HG03558 (cell line): ENCODE measurements around the gene POLR1A.

ENCODE experiments used
- ATAC-seq: cut with Tn5 transposase; IDR thresholded peaks from one replicate; pipeline ENCODE4 v1.9.1; 2021; ENCODE audit warnings: moderate number of reproducible peaks; ENCODE audit not compliant: unreplicated experiment; ENCODE audit errors: extremely low read depth

The POLR1A gene

DNA sequence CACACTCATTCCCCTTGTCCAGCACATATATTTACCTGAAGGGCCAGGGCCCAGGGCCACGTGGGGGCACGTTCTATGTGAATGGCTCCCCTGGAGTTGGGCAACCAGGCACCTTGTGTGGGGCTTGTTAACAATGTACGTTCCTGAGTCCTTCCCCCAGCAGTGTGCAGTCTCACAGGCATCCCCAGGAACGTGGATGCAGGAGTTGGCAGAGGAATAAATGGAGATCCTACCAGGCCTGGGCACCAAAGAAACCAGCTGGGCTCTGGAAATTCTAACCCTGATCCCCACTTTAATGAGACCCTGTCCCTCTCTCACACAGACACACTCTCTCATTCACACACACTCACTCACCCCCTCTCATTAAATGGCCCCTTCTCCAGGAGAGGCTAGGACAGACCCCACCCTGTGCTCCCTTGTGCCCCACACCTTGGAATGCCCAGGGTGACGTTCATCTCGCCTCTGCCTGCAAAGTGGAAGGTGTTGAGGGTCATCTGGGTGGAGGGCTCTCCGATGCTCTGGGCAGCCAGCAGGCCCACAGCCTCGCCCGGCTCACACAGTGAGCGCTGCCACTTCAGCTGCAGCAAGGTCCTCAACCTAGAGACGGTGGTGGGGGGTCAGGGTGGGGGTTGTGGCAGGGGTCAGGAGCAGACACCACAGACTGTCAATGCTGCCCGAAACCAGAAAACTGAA lies 65.6 kb downstream of the POLR1A start:
- no peak for ATAC-seq

DNA sequence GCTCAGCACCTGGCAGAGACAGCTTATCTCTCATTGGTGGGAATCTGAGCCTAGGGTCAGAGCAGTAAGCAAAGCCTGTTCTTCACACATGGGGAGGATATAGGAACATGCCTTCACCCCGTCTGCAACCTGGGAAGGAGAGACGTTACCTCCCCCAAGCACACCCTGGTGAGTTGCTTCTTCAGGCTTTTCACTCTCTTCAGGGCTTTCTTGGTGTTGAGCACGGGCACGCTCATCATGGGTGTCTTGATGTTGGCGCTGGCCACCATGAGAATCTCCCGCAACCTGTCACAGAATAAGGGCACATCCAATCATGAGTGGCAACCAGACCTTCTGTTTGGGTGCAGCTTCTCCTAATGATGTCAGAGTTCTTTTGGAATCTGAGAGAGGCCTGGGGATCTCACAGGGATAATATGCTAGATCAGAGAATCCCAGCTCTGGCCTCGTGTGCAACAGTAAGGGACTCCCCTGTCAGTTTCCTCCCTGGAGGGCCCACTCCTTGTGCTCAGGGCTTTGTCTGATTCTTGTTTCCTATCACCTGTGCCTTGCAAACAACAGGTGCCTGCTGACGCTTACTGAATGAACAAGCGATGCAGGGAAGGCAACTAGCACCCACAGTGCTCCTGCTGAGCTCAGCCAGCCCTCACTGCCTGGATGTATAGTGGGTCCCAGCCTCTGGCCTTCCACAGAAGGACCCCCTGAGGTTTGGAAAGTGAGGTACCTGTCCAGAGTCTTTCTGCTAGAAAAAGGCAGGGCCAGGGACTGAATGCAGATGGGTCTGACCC lies 66.3 kb downstream of the POLR1A start:
- ATAC-seq: no peak

DNA sequence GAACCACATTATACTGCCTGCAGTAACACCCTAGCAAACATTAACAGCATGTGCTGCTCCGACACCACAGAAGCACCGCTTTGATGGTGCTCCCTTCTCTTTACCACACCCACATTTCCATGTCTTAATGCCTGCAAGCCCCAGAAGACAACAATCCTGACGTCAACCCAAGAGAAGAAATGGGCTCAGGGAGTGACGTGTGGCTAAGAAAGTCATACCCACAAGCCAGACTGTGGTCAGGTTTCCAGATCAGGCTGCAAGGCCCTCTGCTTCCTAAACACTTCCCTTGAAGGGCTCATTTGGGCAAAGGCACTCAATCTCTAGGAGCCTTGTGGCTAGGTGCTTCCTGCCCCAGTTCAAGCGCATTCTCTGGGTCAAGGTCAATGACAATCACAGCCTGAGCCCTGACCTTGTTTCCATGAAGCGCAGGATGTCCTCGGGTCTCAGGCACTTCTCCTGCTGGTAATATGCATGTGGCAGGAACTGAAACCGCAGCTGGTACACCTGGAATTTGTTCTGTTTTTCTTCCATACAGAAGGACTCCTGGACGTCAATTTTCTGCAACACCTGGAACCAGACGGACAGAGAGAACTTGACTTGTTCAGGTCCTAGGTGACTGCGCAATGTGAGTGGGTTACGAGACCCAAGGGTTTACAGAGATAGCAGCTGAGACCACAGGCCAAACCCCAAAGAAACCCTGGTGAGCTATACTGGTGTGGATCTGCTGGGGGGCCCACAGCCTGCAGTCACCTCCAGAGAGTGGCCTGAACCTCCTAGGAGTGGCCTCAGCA lies 67.2 kb downstream of the POLR1A start:
- no peak for ATAC-seq

DNA sequence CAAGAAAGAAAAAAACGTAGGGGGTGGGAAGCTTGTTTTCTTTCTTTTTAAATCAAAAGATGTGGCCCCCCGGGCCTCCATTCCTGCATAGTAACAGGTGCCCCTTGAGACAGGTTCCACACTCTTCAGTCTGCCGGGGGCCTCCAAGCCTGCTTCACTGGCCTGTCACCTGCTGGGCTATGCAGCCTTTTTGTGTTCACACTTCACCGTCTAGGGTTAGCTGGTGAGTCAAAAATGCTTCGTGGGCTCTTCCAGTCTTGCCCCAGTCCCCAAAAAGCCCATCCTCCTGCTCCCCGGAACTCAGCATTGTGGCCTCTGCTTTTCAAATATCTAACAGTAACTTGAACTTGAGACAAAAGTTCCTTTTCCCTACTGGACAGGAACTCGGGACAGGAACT lies 67.9 kb downstream of the POLR1A start:
- no peak for ATAC-seq

DNA sequence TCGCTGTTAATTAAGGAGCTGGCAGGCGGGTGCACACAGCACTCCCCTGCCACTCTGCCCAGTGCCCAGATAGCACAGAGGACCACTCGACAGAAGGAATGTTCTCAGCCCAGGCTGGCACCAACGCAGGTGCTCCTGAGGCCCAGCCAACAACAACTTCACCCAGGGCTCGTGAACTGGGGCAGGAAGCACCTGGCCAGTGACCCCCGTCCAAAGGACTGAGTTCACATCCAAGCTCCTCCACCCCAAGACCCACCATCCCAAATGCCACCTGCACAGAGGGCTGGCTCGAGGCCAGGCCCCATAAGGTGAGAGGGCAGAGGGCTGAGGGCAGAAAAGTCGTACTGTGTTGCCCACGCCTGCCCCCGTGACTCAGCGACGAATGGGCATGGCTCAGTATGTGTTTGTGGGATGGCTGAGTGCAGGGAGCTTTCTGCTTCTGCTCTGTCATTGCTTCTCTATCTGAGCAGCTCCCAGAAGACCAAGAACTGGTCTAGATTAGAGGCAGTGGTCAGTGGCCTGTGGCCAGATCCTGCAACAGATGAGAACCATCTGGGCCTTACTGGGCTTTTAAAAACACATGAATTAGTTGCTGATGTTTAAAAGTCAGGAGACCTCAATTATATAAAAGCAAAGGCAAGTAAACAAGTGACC lies 68.4 kb downstream of the POLR1A start:
- no peak for ATAC-seq

DNA sequence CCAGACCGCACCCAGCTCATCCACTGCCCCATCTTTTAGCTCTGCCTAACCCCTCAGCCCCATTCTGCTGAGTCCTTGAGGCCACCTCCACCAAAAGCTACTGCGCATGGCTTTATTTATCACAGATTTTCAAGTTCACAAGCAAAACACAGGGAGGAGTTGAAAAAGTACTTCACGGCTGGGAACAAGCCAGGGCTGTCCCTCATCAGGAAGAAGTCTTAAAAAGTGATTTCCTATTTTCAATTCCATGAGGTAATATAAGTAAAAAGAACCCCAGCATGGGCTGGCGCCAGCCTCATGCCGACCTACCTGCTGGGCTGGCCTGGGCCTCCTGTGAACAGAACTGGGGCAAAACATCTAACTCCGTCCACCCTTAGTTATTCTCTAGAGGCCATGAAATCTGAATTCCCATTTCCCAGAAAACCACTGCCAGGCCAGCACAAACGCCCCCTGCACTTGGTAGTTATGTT lies 69.0 kb downstream of the POLR1A start:
- ATAC-seq: no peak

DNA sequence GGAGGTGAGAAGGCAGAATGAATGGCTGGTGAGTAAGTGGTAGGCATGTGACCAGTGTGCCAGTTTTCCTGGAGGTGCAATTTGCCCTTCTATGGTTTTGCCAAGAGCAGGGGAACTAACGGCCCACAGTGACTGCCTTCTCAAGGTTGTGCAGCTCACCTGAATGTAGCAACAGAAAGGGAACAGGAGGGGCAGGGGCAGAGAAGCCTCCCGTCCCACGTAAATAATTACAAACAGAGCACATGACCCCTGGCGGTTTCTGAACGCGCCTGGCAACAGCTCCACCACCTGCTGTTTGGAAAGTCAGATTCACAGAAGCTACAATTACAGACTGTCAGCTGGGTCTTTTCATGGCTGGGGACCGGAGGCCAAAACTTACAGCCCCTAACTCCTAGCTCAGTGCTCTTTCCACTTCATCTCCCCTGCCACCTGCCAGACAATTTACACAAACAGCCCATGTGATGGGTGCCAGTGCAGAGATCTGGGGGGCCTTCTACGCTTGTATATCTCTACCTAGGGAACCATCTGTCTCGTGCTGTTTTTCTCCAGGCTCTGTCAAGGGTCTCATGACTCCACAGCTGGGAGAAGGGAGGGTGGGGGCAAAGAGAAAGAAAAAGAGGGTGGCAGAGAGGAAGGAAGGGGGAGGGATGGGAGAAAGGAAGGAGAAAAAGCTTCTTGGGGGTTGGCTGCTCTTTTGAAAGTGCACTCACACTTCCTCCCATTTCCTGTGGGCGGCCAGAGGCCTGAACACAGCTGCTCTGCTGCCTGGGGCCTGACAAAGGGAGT lies 69.6 kb downstream of the POLR1A start:
- ATAC-seq: peak; percentile 38

DNA sequence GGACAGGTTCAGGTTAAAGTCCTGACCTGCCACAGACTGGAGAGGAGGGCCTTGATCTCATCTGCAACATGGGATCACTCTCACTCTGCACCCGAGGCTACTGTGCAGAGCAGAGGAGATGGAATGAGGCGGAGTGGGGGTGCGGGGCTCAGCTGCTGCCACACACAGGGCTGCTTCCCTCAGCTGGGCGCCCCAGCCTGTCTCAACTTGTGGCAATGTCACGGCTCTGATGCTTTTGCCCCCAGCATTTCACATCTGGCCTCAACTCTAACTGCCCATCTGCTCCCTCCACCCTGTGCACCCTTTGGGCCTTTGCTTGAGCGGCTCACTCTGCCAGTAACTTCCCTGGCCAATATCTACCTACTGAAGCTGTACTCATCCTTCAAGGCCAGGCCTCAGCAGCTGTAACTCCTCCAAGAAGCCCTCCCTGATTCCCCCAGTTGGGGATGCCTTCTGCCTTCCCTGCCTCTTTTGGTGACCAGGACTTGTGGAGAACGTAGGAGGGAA lies 70.3 kb downstream of the POLR1A start:
- ATAC-seq: no peak

DNA sequence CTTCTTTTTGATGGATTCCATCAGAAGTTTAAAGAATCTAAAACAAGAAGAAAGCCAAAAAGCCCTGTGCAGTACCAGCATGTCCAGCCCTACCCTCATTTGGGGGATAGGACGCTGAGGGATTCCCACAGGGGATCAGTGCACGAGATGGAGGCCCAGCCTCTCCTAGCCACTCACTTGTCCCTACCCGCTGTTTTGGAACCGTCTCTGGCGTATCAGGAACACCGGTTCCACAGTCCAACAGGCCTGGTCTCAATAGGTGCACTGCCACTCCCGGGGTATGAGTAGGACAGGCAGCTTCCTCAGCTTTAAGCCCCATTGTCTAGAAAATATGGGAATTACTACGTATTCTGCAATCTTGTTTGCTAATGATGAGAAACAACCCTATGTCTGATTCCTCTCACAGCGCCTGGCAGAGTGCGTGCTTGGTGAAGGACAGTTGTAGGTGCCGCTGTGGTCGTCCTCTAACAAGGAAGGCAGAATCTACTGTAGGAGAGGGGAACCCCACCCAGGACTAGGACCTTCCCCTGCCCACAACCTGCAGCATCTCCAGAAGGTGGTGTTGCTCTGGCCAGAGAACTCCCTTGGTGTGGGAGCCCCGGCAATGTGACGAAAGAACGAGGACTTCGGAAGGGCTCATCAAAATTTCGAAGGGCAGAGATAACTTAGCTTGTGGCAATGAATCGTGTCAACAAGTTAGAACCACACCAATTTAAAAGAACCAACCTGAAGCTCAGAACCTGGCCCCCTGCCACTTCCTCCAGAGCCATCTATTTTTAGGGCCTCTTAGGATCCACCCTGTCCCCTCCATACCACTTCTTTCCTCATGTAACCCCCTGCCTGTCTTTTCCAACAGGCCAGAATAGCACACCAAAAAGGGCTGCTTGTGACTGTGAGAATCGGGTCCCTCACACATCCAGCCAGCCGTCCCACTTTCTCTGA lies 71.7 kb downstream of the POLR1A start:
- ATAC-seq: no peak

DNA sequence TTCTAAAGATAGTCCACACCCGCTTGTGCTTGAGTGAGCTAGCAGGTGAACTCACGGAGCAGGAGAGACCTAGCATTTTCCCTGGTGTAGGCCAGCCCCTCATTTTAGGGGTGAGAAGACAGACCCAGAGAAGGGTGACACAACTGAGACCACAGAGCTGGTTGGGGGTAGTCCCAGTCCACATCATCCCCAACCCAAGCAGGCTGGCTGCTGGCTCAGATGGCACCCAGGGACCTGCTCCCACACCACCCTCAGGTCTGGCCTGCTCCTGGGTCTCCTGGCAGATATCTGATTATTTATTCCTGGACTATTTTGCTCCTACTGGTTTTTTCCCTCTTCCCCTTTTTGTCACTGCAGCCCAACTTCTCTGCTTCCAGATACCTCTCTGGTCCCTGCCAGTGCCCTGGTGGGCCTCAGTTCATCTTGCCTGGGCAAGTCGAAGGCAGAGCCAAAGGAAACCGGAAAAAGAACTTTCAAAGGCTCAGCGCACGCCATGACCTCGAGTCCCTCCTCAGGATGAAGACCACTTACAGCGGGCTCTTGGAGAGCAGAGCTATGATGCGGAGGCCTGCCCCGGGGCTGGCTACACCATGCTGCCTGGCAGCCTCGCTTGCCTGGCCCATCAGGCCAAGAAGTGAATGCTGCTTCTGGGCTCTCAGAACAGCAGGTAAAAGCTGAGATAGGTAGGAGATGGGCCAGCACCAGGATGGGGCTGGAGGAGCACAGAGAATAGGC lies 72.7 kb downstream of the POLR1A start:
- ATAC-seq: no peak

DNA sequence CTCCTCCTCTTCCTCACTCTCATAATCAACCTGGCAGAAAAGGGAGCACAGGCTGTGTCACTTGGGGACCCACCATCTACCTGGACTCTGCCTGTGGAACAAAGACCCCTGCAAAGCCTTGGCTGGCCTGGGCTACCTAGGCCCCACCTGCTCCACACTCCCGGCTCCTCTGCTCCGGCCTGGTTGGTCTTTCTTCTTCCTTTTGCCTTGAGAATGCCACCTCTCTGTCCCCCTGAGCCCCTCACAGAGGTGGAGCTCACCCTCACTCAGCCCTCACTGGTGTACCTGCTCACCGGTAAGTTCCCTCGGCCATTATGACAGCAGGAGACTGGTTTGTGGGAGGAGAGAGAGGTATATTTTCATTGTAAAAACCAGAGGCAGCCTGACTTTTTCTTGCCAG lies 74.1 kb downstream of the POLR1A start:
- no peak for ATAC-seq

DNA sequence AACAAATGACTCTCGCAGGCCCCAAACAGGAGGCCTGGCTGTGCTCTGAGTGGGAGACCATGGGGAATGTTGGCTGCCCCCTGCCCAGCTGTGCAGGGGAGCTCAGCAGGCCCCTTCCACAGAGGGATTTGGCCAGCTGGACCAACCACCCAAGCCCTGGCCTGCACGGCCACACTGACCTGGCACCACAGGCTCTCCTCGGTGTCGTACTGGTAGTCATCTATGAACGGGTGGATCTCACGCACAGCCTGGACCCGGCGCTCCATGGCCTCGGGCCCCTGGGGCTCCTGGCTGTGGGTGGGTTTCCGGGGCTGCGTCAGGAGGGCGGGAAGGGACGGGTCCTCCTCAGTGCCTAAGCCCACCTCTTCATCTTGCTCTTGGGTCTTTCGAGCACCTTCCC lies 74.5 kb downstream of the POLR1A start:
- ATAC-seq: no peak

DNA sequence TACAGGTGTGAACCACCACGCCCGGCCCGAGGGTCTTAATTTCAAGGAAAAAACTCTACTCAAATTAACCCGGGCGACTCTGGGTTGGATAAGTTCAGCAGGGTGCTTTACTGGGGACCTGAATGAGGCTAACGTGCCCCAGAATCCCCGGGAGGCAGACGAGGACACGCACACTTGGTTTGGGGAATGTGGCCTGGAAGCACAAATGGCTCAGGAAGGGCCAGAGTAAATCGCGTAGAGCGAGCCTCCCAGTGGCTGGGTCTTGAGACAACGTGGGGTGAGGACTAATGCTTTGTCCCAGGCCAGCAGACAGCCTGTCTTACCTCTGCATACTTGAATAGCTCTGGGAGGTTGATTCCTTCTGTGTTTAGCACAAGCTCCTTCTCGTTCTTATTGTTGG lies 75.8 kb downstream of the POLR1A start:
- no peak for ATAC-seq

DNA sequence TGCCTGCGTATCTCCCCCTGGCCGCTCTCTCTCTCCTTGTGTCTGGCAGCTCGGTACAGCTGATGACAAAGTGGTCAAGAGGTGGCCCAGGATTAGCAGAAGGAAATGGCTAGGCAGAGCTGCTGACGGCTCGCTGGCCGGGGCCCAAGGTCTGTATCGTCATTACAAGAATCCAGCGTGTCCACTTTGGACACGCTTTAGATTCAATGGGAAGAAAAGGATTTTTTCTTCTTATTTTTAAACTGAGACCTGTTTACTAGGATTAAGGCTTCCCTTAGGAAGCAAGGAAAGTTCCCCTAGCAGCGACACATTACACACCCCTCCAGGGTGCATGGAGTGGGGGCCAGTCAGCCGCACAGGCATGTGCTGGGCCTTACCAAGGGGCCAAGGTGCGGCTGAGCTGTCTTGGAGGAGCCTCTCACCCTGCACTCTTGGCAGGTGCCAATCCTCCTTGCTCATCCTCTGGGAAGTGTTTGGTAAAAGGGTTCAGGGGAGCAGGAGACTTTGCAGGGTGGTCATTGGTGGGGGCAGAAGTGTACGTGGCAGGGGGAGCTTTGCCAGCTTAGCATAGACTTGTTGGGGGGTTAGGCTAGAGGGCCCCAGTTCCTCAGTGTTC lies 76.8 kb downstream of the POLR1A start:
- no peak for ATAC-seq

DNA sequence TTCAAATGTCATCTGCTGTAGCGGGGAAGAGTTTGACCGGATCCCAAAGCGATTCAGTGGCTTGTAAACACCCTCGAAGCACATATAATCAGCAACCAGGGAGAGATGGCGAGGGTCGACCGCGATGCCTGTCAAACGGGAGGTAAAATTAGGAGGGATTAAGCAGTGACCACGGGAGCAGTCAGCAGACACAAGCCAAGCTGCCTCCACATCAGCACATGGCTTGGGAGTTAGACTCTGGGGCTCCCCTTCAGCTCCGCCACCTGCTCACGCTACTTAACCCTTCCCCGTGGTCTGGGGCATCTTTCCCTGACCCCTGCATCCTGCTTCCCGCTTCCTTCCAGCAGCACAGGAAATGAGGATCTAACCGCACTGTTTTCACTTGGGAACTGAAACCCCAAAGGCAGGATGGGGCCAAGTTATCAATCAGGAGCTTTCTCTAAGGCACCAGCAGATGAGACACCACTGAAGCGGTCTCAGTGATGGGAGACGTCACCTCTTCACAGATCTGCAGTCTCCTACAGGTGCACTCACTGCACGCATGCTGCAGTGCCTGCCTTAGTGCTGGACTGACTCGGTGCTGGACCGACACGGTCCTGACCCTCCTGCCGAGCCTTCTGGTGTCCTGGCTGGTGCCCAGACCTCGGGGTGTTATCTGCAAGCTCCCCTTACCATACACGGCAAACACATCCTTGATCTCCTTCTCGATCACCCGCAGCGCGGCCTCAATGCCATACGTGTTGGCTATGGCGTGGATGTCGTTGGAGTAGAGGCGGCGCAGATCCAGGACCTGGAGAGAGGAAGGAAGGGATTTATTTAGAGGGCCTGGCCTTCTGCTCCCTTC lies 77.5 kb downstream of the POLR1A start:
- ATAC-seq: no peak

DNA sequence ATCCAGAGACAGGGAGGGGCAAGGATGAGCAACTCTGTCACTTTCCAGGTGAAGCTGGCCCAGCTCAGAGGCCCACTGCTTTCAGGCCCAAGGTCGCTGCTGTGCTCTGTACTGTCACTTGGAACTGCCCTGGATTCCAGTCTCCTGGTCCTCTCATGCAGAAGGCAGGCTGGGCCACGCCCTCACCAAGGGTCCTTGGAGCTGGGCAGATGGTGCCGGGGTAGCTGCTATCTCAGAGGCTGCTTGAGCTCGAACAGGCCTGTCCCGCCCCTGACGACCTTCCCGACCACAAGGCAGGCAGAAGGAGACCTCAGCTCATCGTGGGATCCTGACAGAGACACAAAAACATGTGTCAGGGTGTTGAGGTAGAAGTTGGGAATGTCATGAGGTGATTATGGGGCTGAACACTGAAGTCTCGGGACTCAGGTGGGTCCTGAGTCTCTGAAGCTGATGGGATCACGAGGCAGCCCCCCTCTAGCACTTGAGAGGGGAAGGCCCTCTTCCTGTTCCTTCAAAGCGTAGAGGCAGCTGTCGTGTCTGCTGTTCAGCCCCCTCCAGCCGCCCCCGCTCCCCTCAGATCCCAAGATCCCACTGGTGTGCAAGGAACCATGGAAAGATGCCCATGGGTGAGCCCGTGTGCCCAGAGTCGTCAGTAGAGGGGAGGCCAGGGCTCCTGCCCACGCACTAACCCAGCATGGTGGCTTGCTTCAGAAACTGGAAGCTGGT lies 78.3 kb downstream of the POLR1A start:
- no peak for ATAC-seq
